SK-N-MC (cell line): ENCODE results near the gene TMEM186.

ENCODE experiments used
- DNase-seq: peaks from one replicate; pipeline ENCODE4 v3.0.0-alpha.2; 2011; ENCODE audit warnings: low read depth, low spot score
- H3K27ac ChIP-seq: fragments of 200-600 bp; sonication (generic); 2 replicates; pipeline ENCODE4 v1.5.1; 2016; ENCODE audit warnings: mixed run types
- H3K36me3 ChIP-seq: fragments of 200-600 bp; sonication (generic); 2 replicates; pipeline ENCODE4 v1.6.1; 2017; ENCODE audit warnings: antibody characterized with exemption, low read length, mixed read lengths; ENCODE audit not compliant: insufficient read depth
- H3K4me3 ChIP-seq: fragments of 200-600 bp; sonication (generic); 2 replicates; pipeline ENCODE4 v1.5.1; 2016
- H3K9ac ChIP-seq: fragments of 200-600 bp; sonication (generic); 2 replicates; pipeline ENCODE4 v1.8.0; 2017; ENCODE audit warnings: mixed run types, mixed read lengths; ENCODE audit not compliant: insufficient read length
- H3K9me3 ChIP-seq: fragments of 200-600 bp; sonication (generic); 2 replicates; pipeline ENCODE4 v1.6.1; 2017; ENCODE audit warnings: low read depth, mild to moderate bottlenecking, antibody characterized with exemption, low read length, moderate library complexity, mixed read lengths
- EZH2 ChIP-seq: fragments of 200-600 bp; sonication (generic); IDR thresholded peaks from one replicate; pipeline ENCODE4 v1.6.1; 2017; ENCODE audit warnings: antibody characterized with exemption
- FOXP2 ChIP-seq: optimal IDR thresholded peaks from 2 replicates; pipeline ENCODE3; 2011; ENCODE audit warnings: mild to moderate bottlenecking, moderate library complexity; ENCODE audit not compliant: insufficient read depth; ENCODE audit errors: extremely low read length, control extremely low read depth
- POLR2AphosphoS5 ChIP-seq: IDR thresholded peaks from 2 replicates; pipeline ENCODE4 v1.6.1; 2012; ENCODE audit warnings: mild to moderate bottlenecking, low read depth, low read length, borderline replicate concordance

TMEM186 gene

GRCh38 chr16:8785408-8785807 is 12.0 kb downstream of the TMEM186 start:
- Histone ChIP-seq H3K4me3 (no peak overlapping the region), H3K36me3 (no peaks in the 10 kb centered on the region), H3K27ac (no peak overlapping the region), H3K9ac (no peak overlapping the region), H3K9me3 (no peaks in the 10 kb centered on the region)
- no peak for DNase-seq
- TF ChIP-seq POLR2AphosphoS5 (no peak), FOXP2 (no peak)

GRCh38 chr16:8782673-8783072 is 14.8 kb downstream of the TMEM186 start:
- DNase-seq: no peak
- Histone ChIP-seq H3K27ac (no peak overlapping the region), H3K4me3 (no peak overlapping the region), H3K9ac (no peak overlapping the region), H3K36me3 (no peaks in the 10 kb centered on the region), H3K9me3 (no peaks in the 10 kb centered on the region)
- TF ChIP-seq FOXP2: no peak
- TF ChIP-seq EZH2: no peak
- TF ChIP-seq POLR2AphosphoS5: no peak

- Histone ChIP-seq H3K9me3 (no peaks in the 10 kb centered on the region), H3K36me3 (no peaks in the 10 kb centered on the region), H3K9ac (no peak overlapping the region), H3K4me3 (no peak overlapping the region), H3K27ac (no peak overlapping the region)
- TF ChIP-seq FOXP2 (no peak), POLR2AphosphoS5 (no peak), EZH2 (no peak)
- no peak for DNase-seq
These were observed 15.6 kb downstream of the TMEM186 start for GRCh38 chr16:8781797-8782196.

GRCh38 chr16:8777217-8777616 is 20.2 kb downstream of the TMEM186 start:
- DNase-seq: no peak
- Histone ChIP-seq H3K27ac (no peak overlapping the region), H3K9ac (no peak overlapping the region), H3K9me3 (no peaks in the 10 kb centered on the region), H3K36me3 (no peaks in the 10 kb centered on the region), H3K4me3 (no peak overlapping the region)
- TF ChIP-seq FOXP2 (no peak), EZH2 (no peak), POLR2AphosphoS5 (no peak)

GRCh38 chr16:8776129-8776584 is 21.3 kb downstream of the TMEM186 start:
- H3K27ac ChIP-seq: no peak overlapping the region
- no peak for DNase-seq
- H3K36me3 ChIP-seq: no peaks in the 10 kb centered on the region
- H3K9ac ChIP-seq: no peak overlapping the region
- no peaks in the 10 kb centered on the region for H3K9me3 ChIP-seq
- TF ChIP-seq EZH2: no peak
- TF ChIP-seq POLR2AphosphoS5: no peak
- no peak for TF ChIP-seq FOXP2
- no peak overlapping the region for H3K4me3 ChIP-seq

- Histone ChIP-seq H3K9me3 (no peaks in the 10 kb centered on the region), H3K27ac (no peak overlapping the region), H3K4me3 (no peak overlapping the region), H3K36me3 (no peaks in the 10 kb centered on the region), H3K9ac (no peak overlapping the region)
- no peak for DNase-seq
- TF ChIP-seq FOXP2 (no peak), POLR2AphosphoS5 (no peak), EZH2 (no peak)
These were observed 22.1 kb downstream of the TMEM186 start for GRCh38 chr16:8775359-8775758.

GRCh38 chr16:8774208-8774607 is 23.2 kb downstream of the TMEM186 start:
- H3K9me3 ChIP-seq: no peaks in the 10 kb centered on the region
- no peaks in the 10 kb centered on the region for H3K36me3 ChIP-seq
- H3K9ac ChIP-seq: no peak overlapping the region
- no peak for TF ChIP-seq FOXP2
- no peak for TF ChIP-seq EZH2
- no peak for TF ChIP-seq POLR2AphosphoS5
- no peak overlapping the region for H3K4me3 ChIP-seq
- DNase-seq: no peak
- no peak overlapping the region for H3K27ac ChIP-seq

- no peak overlapping the region for H3K9ac ChIP-seq
- TF ChIP-seq POLR2AphosphoS5 (no peak), EZH2 (no peak), FOXP2 (no peak)
- H3K27ac ChIP-seq: no peak overlapping the region
- H3K9me3 ChIP-seq: no peaks in the 10 kb centered on the region
- no peak overlapping the region for H3K4me3 ChIP-seq
- no peaks in the 10 kb centered on the region for H3K36me3 ChIP-seq
- no peak for DNase-seq
These were observed 23.9 kb downstream of the TMEM186 start for GRCh38 chr16:8773537-8773936.

- TF ChIP-seq FOXP2: no peak
- no peak for TF ChIP-seq EZH2
- no peak for TF ChIP-seq POLR2AphosphoS5
- Histone ChIP-seq H3K27ac (no peak overlapping the region), H3K36me3 (no peaks in the 10 kb centered on the region), H3K4me3 (no peak overlapping the region), H3K9me3 (no peaks in the 10 kb centered on the region), H3K9ac (no peak overlapping the region)
- no peak for DNase-seq
These were observed 28.7 kb downstream of the TMEM186 start for GRCh38 chr16:8768692-8769091.
